ENCODE results near the gene CYP2W1. TPM values are rescaled to one million over a fixed set of nuclear protein-coding genes. Genes with fewer than 3 reads are reported as not detected.
"Not testable (repeated sequence)": the region's sequence is repeated elsewhere in the genome, so short reads cannot be mapped to it uniquely, and the experiment has no call there.

Gene CYP2W1
- total RNA-seq, 4 donors from 2014 or later: 2.3 to 23.1 (median 2.5) TPM; not detected in 1

- no peaks in the 10 kb centered on the region for H3K27me3 ChIP-seq
- no peak overlapping the region for H3K27ac ChIP-seq
- no peaks in the 10 kb centered on the region for H3K4me1 ChIP-seq
- H3K36me3 ChIP-seq: peaks cover 0 to 13% (median 0%) of the 10 kb centered on the region in 3 donors
- H3K9me3 ChIP-seq: no peaks in the 10 kb centered on the region
- peak in 1 of 3 donors; percentile 43 for DNase-seq
- TF ChIP-seq, protein P1, sequence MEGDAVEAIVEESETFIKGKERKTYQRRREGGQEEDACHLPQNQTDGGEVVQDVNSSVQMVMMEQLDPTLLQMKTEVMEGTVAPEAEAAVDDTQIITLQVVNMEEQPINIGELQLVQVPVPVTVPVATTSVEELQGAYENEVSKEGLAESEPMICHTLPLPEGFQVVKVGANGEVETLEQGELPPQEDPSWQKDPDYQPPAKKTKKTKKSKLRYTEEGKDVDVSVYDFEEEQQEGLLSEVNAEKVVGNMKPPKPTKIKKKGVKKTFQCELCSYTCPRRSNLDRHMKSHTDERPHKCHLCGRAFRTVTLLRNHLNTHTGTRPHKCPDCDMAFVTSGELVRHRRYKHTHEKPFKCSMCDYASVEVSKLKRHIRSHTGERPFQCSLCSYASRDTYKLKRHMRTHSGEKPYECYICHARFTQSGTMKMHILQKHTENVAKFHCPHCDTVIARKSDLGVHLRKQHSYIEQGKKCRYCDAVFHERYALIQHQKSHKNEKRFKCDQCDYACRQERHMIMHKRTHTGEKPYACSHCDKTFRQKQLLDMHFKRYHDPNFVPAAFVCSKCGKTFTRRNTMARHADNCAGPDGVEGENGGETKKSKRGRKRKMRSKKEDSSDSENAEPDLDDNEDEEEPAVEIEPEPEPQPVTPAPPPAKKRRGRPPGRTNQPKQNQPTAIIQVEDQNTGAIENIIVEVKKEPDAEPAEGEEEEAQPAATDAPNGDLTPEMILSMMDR (IDR thresholded peaks at IDR 0.05): no peak
- no peak for TF ChIP-seq POLR2A (IDR thresholded peaks at IDR 0.05)
- H3K4me3 ChIP-seq: no peak overlapping the region
These were observed 46.5 kb upstream of the CYP2W1 start for GRCh38 chr7:936386-937054.

- no peaks in the 10 kb centered on the region for H3K9me3 ChIP-seq
- no peak overlapping the region for H3K4me3 ChIP-seq
- peak in 1 of 3 donors; percentile 10 for DNase-seq
- H3K36me3 ChIP-seq: peaks cover 0 to 13% (median 0%) of the 10 kb centered on the region in 3 donors
- TF ChIP-seq, protein P1 (IDR thresholded peaks at IDR 0.05): no peak
- TF ChIP-seq POLR2A (IDR thresholded peaks at IDR 0.05): no peak
- H3K27ac ChIP-seq: no peak overlapping the region
- H3K27me3 ChIP-seq: no peaks in the 10 kb centered on the region
- H3K4me1 ChIP-seq: no peaks in the 10 kb centered on the region
These were observed 45.0 kb upstream of the CYP2W1 start for GRCh38 chr7:937856-938484.

GRCh38 chr7:938546-939185 lies 44.3 kb upstream of the CYP2W1 start:
- Histone ChIP-seq H3K4me1 (no peaks in the 10 kb centered on the region), H3K9me3 (no peaks in the 10 kb centered on the region), H3K36me3 (peaks cover 0 to 13% (median 0%) of the 10 kb centered on the region in 3 donors), H3K27ac (no peak overlapping the region), H3K27me3 (no peaks in the 10 kb centered on the region), H3K4me3 (no peak overlapping the region)
- no peak for TF ChIP-seq POLR2A (IDR thresholded peaks at IDR 0.05)
- DNase-seq: peak in 1 of 3 donors; percentile 34

GRCh38 chr7:939843-940242 lies 43.1 kb upstream of the CYP2W1 start:
- Histone ChIP-seq H3K4me3 (no peak overlapping the region), H3K36me3 (peaks cover 0 to 12% (median 0%) of the 10 kb centered on the region in 3 donors), H3K27ac (no peak overlapping the region), H3K4me1 (no peaks in the 10 kb centered on the region), H3K27me3 (no peaks in the 10 kb centered on the region), H3K9me3 (no peaks in the 10 kb centered on the region)
- peak in 1 of 3 donors; percentile 9 for DNase-seq
- no peak for TF ChIP-seq POLR2A (IDR thresholded peaks at IDR 0.05)

- Histone ChIP-seq H3K27ac (no peak overlapping the region), H3K4me3 (no peak overlapping the region), H3K4me1 (no peaks in the 10 kb centered on the region), H3K9me3 (no peaks in the 10 kb centered on the region), H3K27me3 (no peaks in the 10 kb centered on the region), H3K36me3 (peaks cover 0 to 8% (median 0%) of the 10 kb centered on the region in 3 donors)
- TF ChIP-seq POLR2A (IDR thresholded peaks at IDR 0.05): no peak
- TF ChIP-seq, protein P1 (IDR thresholded peaks at IDR 0.05): no peak
- no peak for DNase-seq
These were observed 42.2 kb upstream of the CYP2W1 start for GRCh38 chr7:940599-941408.

- peaks cover 0 to 19% (median 0%) of the 10 kb centered on the region in 4 donors for H3K4me1 ChIP-seq
- peak in 1 of 3 donors; percentile 19 for DNase-seq
- H3K36me3 ChIP-seq, H3K4me3 ChIP-seq, H3K27ac ChIP-seq, H3K9me3 ChIP-seq, H3K27me3 ChIP-seq: not testable (repeated sequence)
These were observed 39.2 kb upstream of the CYP2W1 start for GRCh38 chr7:943793-944192.
